ENCODE data around the gene HERC2. TPM values are rescaled to one million over a fixed set of nuclear protein-coding genes. Genes with fewer than 3 reads are reported as not detected.
A peak's percentile ranks its signal among the peaks of the same experiment; 100 is the strongest.

The HERC2 gene
- total RNA-seq, 1 donor from 2014 or later, result 84.6 TPM

- no peak for DNase-seq (ENCODE audit: low spot score in 2 of 2, unreplicated experiment in 2 of 2)
- Mint-ChIP-seq H3K36me3 (peaks cover 29% of the 10 kb centered on the region), H3K27ac (no peak overlapping the region), H3K9me3 (peaks cover 3% of the 10 kb centered on the region), H3K4me3 (no peak overlapping the region), H3K27me3 (ENCODE audit: low read depth) (no peaks in the 10 kb centered on the region), H3K4me1 (no peaks in the 10 kb centered on the region)
- no peak for TF ChIP-seq CTCF (IDR thresholded peaks at IDR 0.05; ENCODE audit: unreplicated experiment)
These were observed 131.4 kb downstream of the HERC2 start for GRCh38 chr15:28190391-28191174.

GRCh38 chr15:28185148-28185895, 136.7 kb downstream of the HERC2 start:
- Mint-ChIP-seq H3K4me3 (no peak overlapping the region), H3K27me3 (ENCODE audit: low read depth) (no peaks in the 10 kb centered on the region), H3K27ac (no peak overlapping the region), H3K4me1 (no peaks in the 10 kb centered on the region), H3K9me3 (no peaks in the 10 kb centered on the region), H3K36me3 (peaks cover 29% of the 10 kb centered on the region)
- no peak for TF ChIP-seq CTCF (IDR thresholded peaks at IDR 0.05; ENCODE audit: unreplicated experiment)
- DNase-seq (ENCODE audit: low spot score in 2 of 2, unreplicated experiment in 2 of 2), result no peak

GRCh38 chr15:28184166-28184565, 137.8 kb downstream of the HERC2 start:
- Mint-ChIP-seq H3K4me1 (no peaks in the 10 kb centered on the region), H3K27ac (no peak overlapping the region), H3K9me3 (no peaks in the 10 kb centered on the region), H3K36me3 (peaks cover 28% of the 10 kb centered on the region), H3K27me3 (ENCODE audit: low read depth) (no peaks in the 10 kb centered on the region), H3K4me3 (no peak overlapping the region)
- no peak for TF ChIP-seq CTCF (IDR thresholded peaks at IDR 0.05; ENCODE audit: unreplicated experiment)
- no peak for DNase-seq (ENCODE audit: low spot score in 2 of 2, unreplicated experiment in 2 of 2)

- Mint-ChIP-seq H3K4me3 (no peak overlapping the region), H3K27ac (no peak overlapping the region), H3K9me3 (no peaks in the 10 kb centered on the region), H3K4me1 (no peaks in the 10 kb centered on the region), H3K36me3 (peaks cover 24% of the 10 kb centered on the region), H3K27me3 (ENCODE audit: low read depth) (no peaks in the 10 kb centered on the region)
- no peak for TF ChIP-seq CTCF (IDR thresholded peaks at IDR 0.05; ENCODE audit: unreplicated experiment)
- no peak for DNase-seq (ENCODE audit: low spot score in 2 of 2, unreplicated experiment in 2 of 2)
These were observed 139.2 kb downstream of the HERC2 start for GRCh38 chr15:28182731-28183130.

- Mint-ChIP-seq H3K27ac (peak overlapping the region; percentile 30), H3K27me3 (ENCODE audit: low read depth) (no peaks in the 10 kb centered on the region), H3K4me1 (no peaks in the 10 kb centered on the region), H3K4me3 (no peak overlapping the region), H3K9me3 (no peaks in the 10 kb centered on the region), H3K36me3 (peaks cover 21% of the 10 kb centered on the region)
- TF ChIP-seq CTCF (IDR thresholded peaks at IDR 0.05; ENCODE audit: unreplicated experiment), result no peak
- DNase-seq (ENCODE audit: low spot score in 2 of 2, unreplicated experiment in 2 of 2), result no peak
These were observed 139.8 kb downstream of the HERC2 start for GRCh38 chr15:28182216-28182615.

Data from mesothelial cell of epicardium (in vitro differentiated cells).